ENCODE data around the gene POLD4.
A peak's percentile ranks its signal among the peaks of the same experiment; 100 is the strongest.

Gene POLD4

DNA sequence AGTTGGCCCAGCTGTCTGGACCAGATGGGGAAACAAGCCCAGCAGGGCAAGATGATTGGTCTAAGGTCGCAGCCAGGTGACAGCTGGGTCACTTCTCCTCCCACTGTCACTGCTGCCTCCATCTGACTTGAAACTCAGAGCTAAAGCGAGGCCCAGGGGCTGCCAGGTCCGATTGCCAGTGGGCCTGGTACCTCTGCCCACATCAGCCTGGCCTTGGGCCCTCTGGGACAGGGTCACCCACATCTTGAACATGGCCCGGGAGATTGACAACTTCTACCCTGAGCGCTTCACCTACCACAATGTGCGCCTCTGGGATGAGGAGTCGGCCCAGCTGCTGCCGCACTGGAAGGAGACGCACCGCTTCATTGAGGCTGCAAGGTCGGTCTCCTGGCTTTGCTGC, 44.2 kb downstream of the POLD4 start:
- Histone ChIP-seq H4K8ac (ENCODE audit: low read depth, low read length) (no peak overlapping the region), H3K79me2 (ENCODE audit: control insufficient read depth, insufficient read depth, low read length, poor library complexity) (peaks cover 4% of the 10 kb centered on the region), H2BK5ac (ENCODE audit: low read depth, low read length, poor library complexity) (no peak overlapping the region), H3K4me2 (ENCODE audit: low read length) (no peak overlapping the region), H2AFZ (ENCODE audit: insufficient read depth, low read length, poor library complexity) (no peak overlapping the region), H3K23ac (ENCODE audit: low read length) (no peak overlapping the region), H3K79me1 (ENCODE audit: low read length) (peaks cover 8% of the 10 kb centered on the region), H3K4me1 (ENCODE audit: control insufficient read depth in 1 of 2, insufficient read depth in 2 of 2, low read length in 2 of 2) (peaks cover 17 to 27% of the 10 kb centered on the region in 2 experiments), H4K91ac (ENCODE audit: low read depth, low read length) (no peak overlapping the region), H3K4ac (ENCODE audit: low read depth, low read length) (no peak overlapping the region), H3K4me3 (ENCODE audit: low read depth, low read length) (no peak overlapping the region), H3K9ac (ENCODE audit: low read length) (no peak overlapping the region), H3K9me3 (ENCODE audit: insufficient read depth, low read depth, low read length) (no peaks in the 10 kb centered on the region), H3K27ac (ENCODE audit: low read depth, low read length) (no peak overlapping the region), H3K27me3 (ENCODE audit: insufficient read depth, low read length) (no peaks in the 10 kb centered on the region), H3K14ac (ENCODE audit: low read length) (no peak overlapping the region), H2AK5ac (ENCODE audit: low read length) (no peak overlapping the region), H3K36me3 (ENCODE audit: control insufficient read depth in 1 of 2, insufficient read depth in 2 of 2, low read length in 2 of 2) (peaks cover 43 to 49% of the 10 kb centered on the region in 2 experiments), H2BK120ac (ENCODE audit: insufficient read depth, low read length, poor library complexity) (no peak overlapping the region), H4K12ac (ENCODE audit: low read depth, low read length) (no peak overlapping the region), H2BK12ac (ENCODE audit: low read length) (no peak overlapping the region), H3K18ac (ENCODE audit: low read length) (no peak overlapping the region)
- DNase-seq, result no peak
- no CpG with 5 or more reads among the region's 11 CpGs for WGBS (ENCODE audit: extremely low coverage, insufficient coverage, insufficient read length)

DNA sequence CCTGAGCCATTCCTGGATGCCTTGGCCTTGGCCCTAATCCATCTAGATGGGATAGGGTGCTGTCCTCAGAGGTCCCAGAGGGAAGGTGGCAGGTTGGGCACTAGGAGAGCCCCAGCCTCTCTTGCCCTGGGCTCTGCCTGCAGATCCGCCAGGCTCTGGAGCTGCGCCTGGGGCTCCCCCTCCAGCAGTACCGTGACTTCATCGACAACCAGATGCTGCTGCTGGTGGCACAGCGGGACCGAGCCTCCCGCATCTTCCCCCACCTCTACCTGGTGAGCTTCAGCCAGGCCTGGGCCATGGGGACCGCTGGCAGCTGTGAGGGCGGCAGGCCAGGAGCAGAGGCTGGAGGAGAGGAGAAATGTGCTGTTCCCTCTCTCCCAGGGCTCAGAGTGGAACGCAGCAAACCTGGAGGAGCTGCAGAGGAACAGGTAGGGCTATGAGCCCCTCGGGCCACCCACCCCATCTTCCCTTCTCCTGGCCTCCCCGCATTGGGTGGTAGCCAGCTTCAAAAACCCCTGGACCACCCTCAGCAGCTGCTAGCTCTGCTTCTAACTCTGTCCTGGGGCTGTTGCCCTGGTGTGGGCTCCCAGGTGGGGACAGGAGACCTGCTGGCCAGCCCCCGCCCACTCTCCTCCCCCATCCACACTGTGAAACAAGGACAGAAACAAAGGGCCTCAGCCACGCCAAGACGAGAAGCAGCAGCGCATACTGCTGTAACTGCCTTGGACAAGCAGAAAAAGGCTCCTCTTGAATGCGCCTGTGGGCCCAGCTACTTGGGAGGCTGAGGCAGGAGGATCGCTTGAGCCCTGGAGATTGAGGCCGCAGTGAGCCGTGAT, 45.1 kb downstream of the POLD4 start:
- no peak overlapping the region for H3K23ac ChIP-seq (ENCODE audit: low read length)
- H3K4ac ChIP-seq (ENCODE audit: low read depth, low read length), result no peak overlapping the region
- H3K79me1 ChIP-seq (ENCODE audit: low read length), result peaks cover 17% of the 10 kb centered on the region
- H3K4me1 ChIP-seq (ENCODE audit: control insufficient read depth in 1 of 2, insufficient read depth in 2 of 2, low read length in 2 of 2), result peaks cover 19 to 27% of the 10 kb centered on the region in 2 experiments
- no peak overlapping the region for H2AFZ ChIP-seq (ENCODE audit: insufficient read depth, low read length, poor library complexity)
- peaks cover 10% of the 10 kb centered on the region for H3K79me2 ChIP-seq (ENCODE audit: control insufficient read depth, insufficient read depth, low read length, poor library complexity)
- no peak overlapping the region for H2BK12ac ChIP-seq (ENCODE audit: low read length)
- H3K27ac ChIP-seq (ENCODE audit: low read depth, low read length), result no peak overlapping the region
- H3K4me3 ChIP-seq (ENCODE audit: low read depth, low read length), result no peak overlapping the region
- no peak overlapping the region for H2BK5ac ChIP-seq (ENCODE audit: low read depth, low read length, poor library complexity)
- H3K14ac ChIP-seq (ENCODE audit: low read length), result no peak overlapping the region
- H3K4me2 ChIP-seq (ENCODE audit: low read length), result no peak overlapping the region
- no peaks in the 10 kb centered on the region for H3K9me3 ChIP-seq (ENCODE audit: insufficient read depth, low read depth, low read length)
- H3K36me3 ChIP-seq (ENCODE audit: control insufficient read depth in 1 of 2, insufficient read depth in 2 of 2, low read length in 2 of 2), result peaks cover 43 to 49% of the 10 kb centered on the region in 2 experiments
- DNase-seq, result peak in 1 of 2 donors; percentile 18
- no peaks in the 10 kb centered on the region for H3K27me3 ChIP-seq (ENCODE audit: insufficient read depth, low read length)
- no peak overlapping the region for H4K91ac ChIP-seq (ENCODE audit: low read depth, low read length)
- H3K18ac ChIP-seq (ENCODE audit: low read length), result no peak overlapping the region
- H4K12ac ChIP-seq (ENCODE audit: low read depth, low read length), result no peak overlapping the region
- no CpG with 5 or more reads among the region's 20 CpGs for WGBS (ENCODE audit: extremely low coverage, insufficient coverage, insufficient read length)
- no peak overlapping the region for H3K9ac ChIP-seq (ENCODE audit: low read length)
- no peak overlapping the region for H4K8ac ChIP-seq (ENCODE audit: low read depth, low read length)
- no peak overlapping the region for H2BK120ac ChIP-seq (ENCODE audit: insufficient read depth, low read length, poor library complexity)
- H2AK5ac ChIP-seq (ENCODE audit: low read length), result no peak overlapping the region

DNA sequence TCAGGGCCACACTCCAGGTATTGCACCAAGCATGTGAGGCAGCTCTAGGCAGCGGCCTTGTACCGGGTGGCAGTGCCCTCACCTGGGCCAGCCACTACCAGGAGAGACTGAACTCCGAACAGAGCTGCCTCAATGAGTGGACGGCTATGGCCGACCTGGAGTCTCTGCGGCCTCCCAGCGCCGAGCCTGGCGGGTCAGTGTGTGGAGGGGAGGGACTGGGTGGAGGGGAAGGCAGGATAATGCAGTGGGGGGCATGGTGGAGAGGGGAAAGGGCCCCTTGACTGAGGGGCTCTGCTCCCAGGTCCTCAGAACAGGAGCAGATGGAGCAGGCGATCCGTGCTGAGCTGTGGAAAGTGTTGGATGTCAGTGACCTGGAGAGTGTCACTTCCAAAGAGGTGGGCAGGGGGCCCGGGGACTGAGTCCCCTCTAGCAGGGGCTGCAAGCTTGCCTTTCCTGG, 45.8 kb downstream of the POLD4 start:
- H3K27me3 ChIP-seq (ENCODE audit: insufficient read depth, low read length), result no peaks in the 10 kb centered on the region
- H2AFZ ChIP-seq (ENCODE audit: insufficient read depth, low read length, poor library complexity), result no peak overlapping the region
- peaks cover 19% of the 10 kb centered on the region for H3K79me1 ChIP-seq (ENCODE audit: low read length)
- no CpG with 5 or more reads among the region's 12 CpGs for WGBS (ENCODE audit: extremely low coverage, insufficient coverage, insufficient read length)
- H3K4me1 ChIP-seq (ENCODE audit: control insufficient read depth in 1 of 2, insufficient read depth in 2 of 2, low read length in 2 of 2), result peaks cover 18 to 27% of the 10 kb centered on the region in 2 experiments
- no peak overlapping the region for H3K4me2 ChIP-seq (ENCODE audit: low read length)
- no peak overlapping the region for H2BK5ac ChIP-seq (ENCODE audit: low read depth, low read length, poor library complexity)
- H4K8ac ChIP-seq (ENCODE audit: low read depth, low read length), result no peak overlapping the region
- H3K18ac ChIP-seq (ENCODE audit: low read length), result no peak overlapping the region
- peaks cover 10% of the 10 kb centered on the region for H3K79me2 ChIP-seq (ENCODE audit: control insufficient read depth, insufficient read depth, low read length, poor library complexity)
- no peak overlapping the region for H2BK120ac ChIP-seq (ENCODE audit: insufficient read depth, low read length, poor library complexity)
- H3K9ac ChIP-seq (ENCODE audit: low read length), result no peak overlapping the region
- H3K4me3 ChIP-seq (ENCODE audit: low read depth, low read length), result no peak overlapping the region
- no peak overlapping the region for H3K23ac ChIP-seq (ENCODE audit: low read length)
- H2AK5ac ChIP-seq (ENCODE audit: low read length), result no peak overlapping the region
- H3K9me3 ChIP-seq (ENCODE audit: insufficient read depth, low read depth, low read length), result no peaks in the 10 kb centered on the region
- no peak for DNase-seq
- H2BK12ac ChIP-seq (ENCODE audit: low read length), result no peak overlapping the region
- no peak overlapping the region for H4K12ac ChIP-seq (ENCODE audit: low read depth, low read length)
- no peak overlapping the region for H3K14ac ChIP-seq (ENCODE audit: low read length)
- peaks cover 43 to 49% of the 10 kb centered on the region in 2 experiments for H3K36me3 ChIP-seq (ENCODE audit: control insufficient read depth in 1 of 2, insufficient read depth in 2 of 2, low read length in 2 of 2)
- no peak overlapping the region for H3K27ac ChIP-seq (ENCODE audit: low read depth, low read length)
- no peak overlapping the region for H3K4ac ChIP-seq (ENCODE audit: low read depth, low read length)
- no peak overlapping the region for H4K91ac ChIP-seq (ENCODE audit: low read depth, low read length)

DNA sequence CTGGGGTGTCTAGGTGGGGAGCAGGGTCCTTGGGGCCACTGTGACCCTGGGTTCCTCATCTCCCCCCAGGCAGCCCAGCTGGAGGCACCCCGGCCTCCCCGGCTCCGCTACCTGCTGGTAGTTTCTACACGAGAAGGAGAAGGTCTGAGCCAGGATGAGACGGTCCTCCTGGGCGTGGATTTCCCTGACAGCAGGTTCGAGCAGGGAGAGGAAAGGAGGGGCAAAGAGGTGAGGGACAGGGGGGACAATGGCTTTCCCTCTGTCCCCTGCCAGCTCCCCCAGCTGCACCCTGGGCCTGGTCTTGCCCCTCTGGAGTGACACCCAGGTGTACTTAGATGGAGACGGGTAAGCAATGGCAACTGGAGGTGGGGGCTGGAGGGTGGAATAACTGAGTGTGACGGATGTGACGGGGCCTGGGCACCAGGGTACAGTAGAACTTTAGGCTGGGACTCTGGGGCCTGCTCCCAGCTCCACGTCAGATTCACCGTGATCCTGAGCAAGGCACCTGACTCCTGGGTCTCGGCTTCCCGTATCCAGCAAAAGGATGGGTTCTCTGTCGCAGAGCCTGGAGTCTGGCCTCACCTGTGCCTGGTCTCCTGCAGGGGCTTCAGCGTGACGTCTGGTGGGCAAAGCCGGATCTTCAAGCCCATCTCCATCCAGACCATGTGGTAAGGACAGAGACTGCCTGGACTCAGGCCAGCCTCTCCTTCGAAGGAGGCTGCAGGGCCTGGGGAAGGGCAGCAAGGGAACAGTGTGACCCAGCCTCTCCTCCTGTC, 46.4 kb downstream of the POLD4 start:
- Histone ChIP-seq H3K27me3 (ENCODE audit: insufficient read depth, low read length) (no peaks in the 10 kb centered on the region), H2AFZ (ENCODE audit: insufficient read depth, low read length, poor library complexity) (no peak overlapping the region), H3K18ac (ENCODE audit: low read length) (no peak overlapping the region), H2BK5ac (ENCODE audit: low read depth, low read length, poor library complexity) (no peak overlapping the region), H3K4me1 (ENCODE audit: control insufficient read depth in 1 of 2, insufficient read depth in 2 of 2, low read length in 2 of 2) (peaks cover 20 to 28% of the 10 kb centered on the region in 2 experiments), H3K4me3 (ENCODE audit: low read depth, low read length) (no peak overlapping the region), H3K4me2 (ENCODE audit: low read length) (no peak overlapping the region), H4K8ac (ENCODE audit: low read depth, low read length) (no peak overlapping the region), H2BK120ac (ENCODE audit: insufficient read depth, low read length, poor library complexity) (no peak overlapping the region), H4K12ac (ENCODE audit: low read depth, low read length) (no peak overlapping the region), H4K91ac (ENCODE audit: low read depth, low read length) (no peak overlapping the region), H3K79me1 (ENCODE audit: low read length) (peaks cover 22% of the 10 kb centered on the region), H3K9ac (ENCODE audit: low read length) (no peak overlapping the region), H3K23ac (ENCODE audit: low read length) (no peak overlapping the region), H3K79me2 (ENCODE audit: control insufficient read depth, insufficient read depth, low read length, poor library complexity) (peaks cover 10% of the 10 kb centered on the region), H3K4ac (ENCODE audit: low read depth, low read length) (no peak overlapping the region), H3K36me3 (ENCODE audit: control insufficient read depth in 1 of 2, insufficient read depth in 2 of 2, low read length in 2 of 2) (peaks cover 49 to 55% of the 10 kb centered on the region in 2 experiments), H3K14ac (ENCODE audit: low read length) (no peak overlapping the region), H3K9me3 (ENCODE audit: insufficient read depth, low read depth, low read length) (no peaks in the 10 kb centered on the region), H2AK5ac (ENCODE audit: low read length) (no peak overlapping the region), H2BK12ac (ENCODE audit: low read length) (no peak overlapping the region), H3K27ac (ENCODE audit: low read depth, low read length) (no peak overlapping the region)
- no CpG with 5 or more reads among the region's 19 CpGs for WGBS (ENCODE audit: extremely low coverage, insufficient coverage, insufficient read length)
- DNase-seq, result no peak

All from trophoblast cell (in vitro differentiated cells and primary cell).